Measurements from ENCODE around the gene FKBP1B.
"Not testable (repeated sequence)": the region's sequence is repeated elsewhere in the genome, so short reads cannot be mapped to it uniquely, and the experiment has no call there.

The FKBP1B gene

DNA sequence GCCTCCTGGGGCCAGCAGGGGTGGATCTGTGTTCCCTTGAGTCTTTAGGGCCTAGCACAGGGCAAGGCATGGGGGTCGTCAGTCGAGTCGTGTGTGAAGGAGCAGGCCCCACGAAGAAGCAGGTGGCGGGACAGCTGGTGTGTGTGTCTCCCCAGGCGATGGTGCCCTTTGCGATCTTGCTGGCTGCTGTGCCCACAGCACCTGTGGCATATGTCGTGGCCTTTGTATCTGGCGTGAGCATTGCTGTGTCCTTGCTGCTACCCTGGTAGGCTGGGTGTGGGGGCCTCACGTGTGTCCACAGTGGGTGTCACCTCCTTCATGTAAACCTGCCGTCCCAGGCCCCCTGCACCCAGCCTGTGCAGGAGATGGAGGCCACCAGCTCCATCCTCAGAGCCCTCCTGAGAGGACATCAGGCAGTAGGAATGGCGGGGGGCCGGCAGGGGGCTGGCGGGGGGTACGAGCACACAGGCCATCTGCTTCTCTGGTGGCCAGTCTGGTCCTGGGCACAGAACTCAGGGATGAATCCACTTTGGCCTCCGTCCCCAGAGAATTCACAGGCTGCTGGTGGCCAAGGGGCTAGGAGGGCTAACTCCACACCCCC, 26.5 kb upstream of the FKBP1B start:
- no peak for DNase-seq

DNA sequence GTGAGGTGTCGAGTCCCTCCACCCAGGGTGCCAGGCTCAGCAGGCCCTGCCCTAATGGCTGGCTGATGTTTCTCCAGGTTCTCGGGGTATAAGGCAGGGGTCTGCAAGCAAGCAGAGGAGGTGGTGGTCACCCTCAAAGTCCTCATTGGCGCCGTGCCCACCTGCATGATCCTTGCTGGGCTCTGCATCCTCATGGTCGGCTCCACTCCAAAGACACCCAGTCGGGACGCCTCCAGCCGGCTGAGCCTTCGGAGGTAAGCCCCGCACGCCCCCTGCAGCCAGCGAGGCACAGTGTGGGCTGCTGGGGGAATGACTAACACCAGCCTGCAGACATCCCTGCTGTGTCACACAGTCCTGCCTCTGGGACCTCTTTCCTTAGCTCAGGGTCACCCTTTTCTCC, 25.5 kb upstream of the FKBP1B start:
- no peak for DNase-seq

DNA sequence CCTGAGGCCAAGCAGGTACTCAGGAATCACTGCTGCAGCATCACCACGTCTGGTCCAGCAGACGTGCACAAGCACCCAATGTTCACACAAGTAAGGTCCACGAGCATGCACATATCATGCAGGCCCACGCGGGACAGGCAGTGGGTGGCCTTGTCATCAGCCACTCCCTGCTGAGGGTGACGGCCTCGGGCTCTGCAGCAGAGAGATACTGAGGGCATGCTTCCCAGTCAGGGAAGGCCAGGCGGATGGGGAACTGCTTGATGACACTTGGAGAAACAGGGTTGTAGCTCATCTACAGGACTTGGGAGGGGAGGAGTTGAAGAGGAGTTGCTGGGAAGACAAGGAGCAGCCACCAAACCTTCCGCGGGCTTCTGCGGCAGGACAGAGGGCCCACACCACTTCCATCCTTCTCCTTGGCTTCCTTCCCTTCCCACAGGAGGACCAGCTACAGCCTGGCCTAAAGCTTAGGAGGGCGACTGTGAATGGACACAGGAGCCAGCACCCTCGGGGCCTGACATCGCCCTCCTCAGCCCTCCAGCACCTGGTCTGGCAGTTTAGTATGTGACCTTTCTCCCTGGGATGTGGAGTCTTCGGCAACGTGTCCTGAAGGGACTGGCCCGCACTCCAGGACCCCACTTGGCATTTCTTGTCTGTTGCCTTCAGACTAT, 24.4 kb upstream of the FKBP1B start:
- no peak for DNase-seq

DNA sequence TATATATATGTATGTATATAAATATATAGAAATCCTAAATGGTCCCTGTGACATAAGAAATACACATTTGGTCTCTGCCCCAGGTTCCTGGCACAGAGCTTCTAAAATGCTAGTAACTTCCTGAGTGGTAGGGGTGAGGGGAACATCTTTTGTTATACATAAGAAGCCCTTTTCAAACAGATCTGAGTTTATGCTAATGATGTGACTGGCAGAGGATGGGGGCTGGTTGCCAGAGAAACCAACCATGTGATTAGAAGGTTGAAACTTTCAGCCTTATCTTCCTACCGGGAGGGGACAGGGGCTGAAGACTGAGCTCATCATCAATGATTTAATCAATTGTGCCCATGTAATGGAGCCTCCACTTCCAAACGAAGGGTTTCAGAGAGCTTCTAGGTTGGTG, 23.3 kb upstream of the FKBP1B start:
- no peak for DNase-seq

DNA sequence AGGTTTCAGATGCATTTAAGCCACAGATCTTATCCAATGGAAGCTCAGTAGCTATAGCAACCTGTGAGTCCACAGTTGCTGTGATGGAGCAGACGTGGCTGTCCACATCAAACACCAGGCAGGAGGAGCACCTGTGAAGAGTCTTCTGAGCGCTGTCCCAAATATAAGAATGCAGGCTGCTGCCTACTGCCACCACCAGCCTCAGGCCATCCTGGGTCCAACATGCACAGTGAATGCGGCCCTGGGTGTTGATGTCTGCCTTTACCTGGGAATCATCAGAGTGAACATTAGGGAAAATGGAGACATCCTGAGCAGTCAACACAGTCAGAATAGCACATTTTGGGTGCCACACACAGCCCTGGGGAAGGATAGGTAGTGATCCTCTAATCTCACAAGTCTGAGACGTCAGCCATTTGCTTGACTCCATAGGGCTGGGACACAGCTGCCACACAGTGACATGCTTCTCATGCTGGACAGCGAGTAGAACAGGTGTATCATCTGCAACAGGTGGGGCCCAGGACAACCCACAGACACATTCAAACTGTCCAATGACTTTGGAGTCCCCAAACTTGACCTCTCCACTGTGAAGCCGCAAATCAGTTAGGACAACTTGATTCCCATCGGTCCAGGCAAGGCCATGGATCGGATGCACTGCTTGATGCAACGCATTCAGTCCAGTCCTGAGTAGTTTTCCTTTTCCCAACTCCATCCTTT, 10.6 kb upstream of the FKBP1B start:
- no peak for DNase-seq

DNA sequence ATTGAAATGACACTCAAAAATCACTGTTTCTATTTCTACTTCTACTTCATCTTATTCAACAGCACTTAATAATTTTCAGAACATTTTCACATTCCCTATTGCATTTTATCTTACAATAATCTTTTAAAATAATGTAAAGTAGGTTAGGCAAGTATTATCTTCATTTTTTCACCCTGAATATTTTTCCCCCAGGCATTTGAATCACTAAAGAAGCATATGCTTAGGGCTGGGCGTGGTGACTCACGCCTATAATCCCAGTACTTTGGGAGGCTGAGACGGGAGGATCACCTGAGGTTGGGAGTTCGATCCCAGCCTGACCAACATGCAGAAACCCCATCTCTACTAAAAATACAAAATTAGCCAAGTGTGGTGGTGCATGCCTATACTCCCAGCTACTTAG, 9.0 kb upstream of the FKBP1B start:
- no peak for DNase-seq

DNA sequence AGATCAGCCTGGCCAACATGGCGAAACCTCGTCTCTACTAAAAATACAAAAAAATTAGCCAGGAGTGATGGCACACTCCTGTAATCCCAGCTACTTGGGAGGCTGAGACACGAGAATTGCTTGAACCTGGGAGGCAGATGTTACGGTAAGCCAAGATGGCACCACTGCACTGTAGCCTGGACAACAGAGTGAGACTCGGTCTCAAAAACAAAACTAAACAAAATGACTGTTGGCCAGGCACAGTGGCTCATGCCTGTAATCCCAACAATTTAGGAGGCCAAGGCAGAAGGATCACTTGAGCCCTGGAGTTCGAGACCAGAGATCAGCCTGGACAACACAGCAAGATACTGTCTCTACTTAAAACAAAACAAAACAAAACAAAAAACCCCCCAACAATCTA, 6.4 kb upstream of the FKBP1B start:
- DNase-seq: not testable (repeated sequence)

DNA sequence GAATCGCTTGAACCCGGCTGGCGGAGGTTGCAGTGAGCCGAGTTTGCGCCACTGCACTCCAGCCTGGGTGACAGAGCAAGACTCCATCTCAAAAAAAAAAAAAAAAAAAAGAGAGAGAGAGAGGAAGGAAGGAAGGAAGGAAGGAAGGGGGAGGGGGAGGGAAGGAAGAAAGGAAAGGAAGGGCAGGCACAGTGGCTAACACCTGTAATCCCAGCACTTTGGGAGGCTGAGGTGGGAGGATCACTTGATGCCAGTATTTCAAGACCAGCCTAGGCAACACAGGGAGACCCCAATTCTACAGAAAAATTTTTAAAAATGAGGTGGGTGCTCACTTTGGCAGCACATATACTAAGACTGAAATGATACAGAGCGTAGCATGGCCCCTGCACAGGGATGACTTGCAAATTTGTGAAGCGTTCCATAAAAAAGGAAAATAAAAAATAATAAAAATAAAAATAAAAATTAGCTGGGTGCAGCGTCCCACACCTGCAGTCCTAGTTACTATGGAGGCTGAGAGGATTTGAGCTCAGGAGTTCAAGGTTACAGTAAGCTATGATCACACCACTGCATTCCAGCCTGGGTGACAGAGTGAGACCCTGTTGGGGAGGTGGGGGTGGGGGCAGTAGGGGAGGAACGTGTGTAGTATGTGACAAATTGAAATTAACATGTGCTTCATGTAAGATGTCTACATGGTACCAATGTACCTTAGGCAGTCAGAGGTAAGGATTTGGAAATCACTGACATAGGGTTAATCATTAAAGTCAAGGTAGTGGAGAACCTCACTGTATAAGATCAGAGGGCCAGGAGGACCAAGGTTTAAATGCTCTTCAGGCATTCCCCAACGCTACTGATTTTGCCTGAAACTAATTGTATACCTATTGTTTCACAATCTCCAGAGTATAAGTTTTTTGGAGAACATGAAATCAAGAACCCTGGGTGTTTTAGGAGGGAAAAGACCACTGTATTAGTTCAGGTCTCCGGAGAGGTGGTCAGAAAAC, 3.7 kb upstream of the FKBP1B start:
- DNase-seq: no peak

DNA sequence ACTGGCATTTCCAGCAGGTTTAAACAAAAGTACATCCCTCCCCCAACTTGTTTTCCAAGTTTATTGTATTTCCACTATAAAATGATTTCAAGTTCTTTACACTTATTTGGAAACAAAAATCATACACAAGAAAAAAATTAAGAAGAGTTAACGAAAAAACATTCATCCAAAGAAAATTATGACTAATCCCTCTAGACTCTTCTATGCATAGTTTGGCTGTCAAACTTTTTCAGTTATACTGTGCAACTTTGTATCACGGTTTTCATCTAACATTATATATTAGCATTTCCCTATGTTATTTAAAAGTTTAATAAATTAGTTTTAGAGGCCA, 3.0 kb upstream of the FKBP1B start:
- no peak for DNase-seq

DNA sequence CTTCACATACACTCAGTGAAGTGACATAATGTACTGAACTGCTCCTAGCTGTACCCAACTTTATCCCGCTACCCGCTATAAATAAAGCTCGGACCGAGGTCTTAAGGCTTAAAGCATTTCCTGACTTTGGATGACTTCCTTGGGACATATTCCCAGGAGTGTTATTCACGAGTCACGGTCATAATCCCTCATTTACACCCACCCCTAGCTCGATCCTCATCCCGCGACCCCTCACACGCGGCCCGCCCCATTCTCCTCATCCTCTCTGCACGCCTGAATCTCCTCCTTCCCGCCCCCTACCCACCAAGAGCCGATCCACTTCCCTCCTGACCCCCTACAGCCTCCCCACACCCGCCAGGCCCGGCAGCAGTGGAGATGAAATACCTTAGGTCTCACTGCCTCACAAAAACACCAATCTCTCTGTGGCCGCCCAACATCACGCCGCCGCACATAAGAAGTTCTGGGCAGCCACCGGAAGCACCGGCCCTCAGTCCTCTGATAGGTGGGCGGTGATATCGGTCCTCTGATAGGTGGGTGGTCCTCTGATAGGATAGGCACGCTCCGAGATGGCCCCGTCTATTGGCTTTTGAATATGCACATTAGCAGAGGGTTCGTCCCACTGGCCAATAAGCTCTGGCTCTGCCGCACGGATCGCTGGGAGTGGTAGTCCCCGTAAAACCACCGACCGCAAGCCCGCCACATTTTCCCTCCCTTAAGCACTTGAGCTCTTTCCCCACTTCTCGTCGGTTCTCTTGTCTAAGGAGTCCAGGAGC, 2.4 kb upstream of the FKBP1B start, which contains the start of gene WDCP:
Gene WDCP (minus strand): TSS at position 462 of the 773 bp plus-strand sequence. CDS start 7,897 bp downstream, outside the sequence.
- peak; percentile 95 for DNase-seq

DNA sequence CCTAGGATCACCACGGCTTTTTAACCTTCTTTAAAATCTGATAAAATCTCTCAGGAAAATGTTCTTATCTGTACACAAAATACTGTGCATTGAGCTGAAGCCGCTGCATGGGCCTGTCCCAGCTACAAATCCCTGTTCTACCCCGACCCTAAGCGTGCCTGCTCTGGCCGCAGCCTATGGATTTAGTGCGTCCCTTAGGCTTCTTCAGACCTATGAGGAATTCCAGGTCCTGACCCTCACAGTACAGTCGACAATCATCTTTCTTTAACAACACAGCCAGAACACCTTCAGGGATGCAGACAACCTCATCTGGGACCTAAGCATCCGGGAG, 1.9 kb upstream of the FKBP1B start:
- DNase-seq: no peak

DNA sequence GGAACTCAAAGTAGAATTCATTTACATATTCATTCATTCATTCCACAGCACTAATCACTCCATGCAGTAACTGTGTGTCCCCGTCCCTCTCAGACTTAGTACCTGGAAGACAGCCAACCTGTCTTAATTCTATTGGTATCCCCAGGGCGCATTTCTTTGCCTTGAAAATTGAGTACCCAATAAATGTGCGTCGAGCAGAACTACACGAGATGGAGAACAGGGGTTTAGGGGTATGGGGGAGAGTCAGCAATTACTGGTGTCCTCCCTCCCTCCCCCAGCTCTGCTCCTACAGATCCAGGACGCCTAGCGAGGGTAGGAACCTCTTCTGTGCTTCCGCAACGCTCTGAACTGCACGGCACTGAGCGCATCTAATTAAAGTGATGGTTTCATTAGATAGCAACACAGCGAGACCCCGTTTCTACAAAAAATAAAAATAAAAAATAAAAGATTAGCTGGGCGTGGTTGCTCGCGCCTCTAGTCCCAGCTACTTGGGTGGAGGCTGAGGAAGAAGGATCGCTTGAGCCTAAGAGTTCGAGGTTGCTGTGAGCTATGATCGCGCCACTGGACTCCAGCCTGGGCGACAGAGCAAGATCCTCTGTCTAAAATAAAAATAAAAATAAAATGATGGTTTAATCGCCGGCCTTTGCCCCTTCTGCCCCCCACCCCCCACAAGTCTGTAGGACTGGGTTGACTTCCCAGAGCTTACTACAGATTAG, 614 bp upstream of the FKBP1B start:
- no peak for DNase-seq

DNA sequence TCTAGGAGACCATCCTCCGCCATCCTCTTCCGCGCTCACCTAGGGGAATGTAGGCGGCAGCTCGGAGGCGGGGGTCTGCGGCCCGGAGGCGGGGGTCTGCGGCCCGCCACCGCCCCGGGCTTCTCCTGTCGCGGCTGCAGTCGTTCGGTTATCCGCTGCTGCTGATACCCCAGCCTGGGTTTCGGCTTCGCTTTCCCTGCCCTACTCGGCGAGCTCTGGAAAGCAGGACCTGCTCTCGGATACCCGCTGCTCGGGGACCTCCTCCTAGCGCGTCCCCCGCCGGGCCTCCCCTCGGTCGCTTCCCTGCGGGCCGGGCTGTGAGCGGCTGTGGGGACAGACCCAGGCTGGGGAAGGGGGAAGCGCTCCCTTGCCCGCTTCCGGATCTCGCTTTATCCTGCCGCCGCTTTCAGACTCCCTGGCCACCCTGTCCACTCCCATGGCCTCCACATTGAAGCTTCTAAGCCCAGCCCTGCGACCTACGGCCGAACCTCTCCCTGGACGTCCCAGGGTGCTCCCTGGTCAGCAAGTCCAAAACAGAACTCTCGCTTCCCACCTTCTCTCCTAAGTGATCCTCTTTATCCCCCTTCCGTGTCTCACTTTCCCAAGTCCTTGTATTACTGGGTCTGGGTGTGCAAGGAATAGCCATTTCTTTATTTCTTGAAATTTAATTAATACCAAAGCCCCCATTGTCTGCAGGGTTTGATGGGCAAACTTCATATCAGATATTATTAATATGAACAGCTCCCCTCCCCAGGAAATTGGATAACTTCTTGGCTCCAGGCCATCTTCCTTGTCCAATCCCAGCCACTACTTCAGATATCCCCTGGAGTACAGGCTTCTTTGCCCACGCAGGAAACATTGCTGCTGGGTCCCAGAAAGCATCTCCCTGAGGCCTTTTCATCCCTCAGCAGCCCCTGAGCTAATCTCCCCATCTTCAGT, 769 bp downstream of the FKBP1B start:
- DNase-seq: peak; percentile 7

DNA sequence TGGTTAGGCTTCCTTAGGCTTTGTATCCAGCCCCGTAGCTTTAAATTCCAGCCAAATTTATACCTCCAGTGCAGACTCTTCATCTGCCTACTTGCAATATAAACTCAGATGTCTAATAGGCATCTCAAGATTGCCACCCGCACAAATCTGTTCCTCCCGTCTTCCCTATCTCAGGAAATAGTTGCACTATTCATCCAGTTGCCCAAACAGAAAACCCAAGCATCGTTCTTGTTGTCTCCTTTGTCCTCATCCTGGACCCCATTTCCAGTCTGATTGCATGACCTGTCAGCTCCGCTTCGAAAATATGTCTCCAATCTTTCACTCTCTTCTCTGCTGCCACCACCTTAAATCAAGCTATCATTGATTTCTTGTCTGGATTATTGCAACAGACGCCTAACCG, 2.3 kb downstream of the FKBP1B start:
- DNase-seq: no peak

DNA sequence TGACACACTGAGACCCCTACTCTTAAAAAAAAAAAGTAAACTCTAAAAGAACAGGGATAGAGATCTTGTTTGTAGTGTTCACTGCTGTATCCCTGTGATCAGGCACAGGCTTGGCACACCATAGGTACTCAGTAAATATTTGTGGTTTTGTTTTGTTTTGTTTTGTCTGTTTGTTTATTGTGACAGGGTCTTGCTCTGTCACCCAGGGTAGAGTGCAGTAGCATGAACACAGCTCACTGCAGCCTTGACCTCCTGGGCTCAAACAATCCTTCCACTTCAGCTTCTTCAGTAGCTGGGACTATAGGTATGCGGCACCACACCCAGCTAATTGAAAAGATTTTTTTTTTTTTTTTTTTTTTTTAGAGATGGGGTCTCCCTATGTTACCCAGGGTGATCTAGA, 3.4 kb downstream of the FKBP1B start:
- DNase-seq: no peak

DNA sequence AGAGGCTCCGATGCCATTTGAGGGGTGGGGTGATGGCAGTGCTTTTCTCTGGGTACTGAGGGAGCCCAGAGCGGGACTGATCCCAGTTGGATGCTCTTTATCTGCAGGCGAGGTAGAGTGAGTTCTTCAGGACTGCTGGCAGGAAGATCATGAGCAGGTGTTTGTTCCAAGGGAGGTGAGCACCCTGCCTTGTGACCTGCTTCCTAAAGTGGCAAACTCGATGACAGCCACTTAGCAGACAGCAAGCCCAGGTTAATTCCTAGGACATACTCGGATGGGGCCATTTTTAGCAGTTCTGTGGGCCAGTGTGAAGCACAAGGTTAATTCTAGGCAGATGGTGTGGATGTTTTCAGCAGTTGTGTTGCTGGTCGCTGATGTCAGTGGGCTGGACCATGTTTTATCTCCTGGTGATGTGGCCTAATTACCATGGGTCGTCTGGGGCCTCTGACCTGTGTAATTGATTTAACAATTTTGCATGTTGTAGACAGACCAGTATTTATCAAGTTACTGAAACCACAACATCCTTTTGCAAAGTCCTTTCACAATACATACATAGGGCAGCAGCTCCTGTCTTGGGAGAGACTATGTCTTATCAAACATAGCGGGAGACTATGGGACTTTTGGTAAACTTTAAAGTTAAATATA, 4.9 kb downstream of the FKBP1B start:
- no peak for DNase-seq

DNA sequence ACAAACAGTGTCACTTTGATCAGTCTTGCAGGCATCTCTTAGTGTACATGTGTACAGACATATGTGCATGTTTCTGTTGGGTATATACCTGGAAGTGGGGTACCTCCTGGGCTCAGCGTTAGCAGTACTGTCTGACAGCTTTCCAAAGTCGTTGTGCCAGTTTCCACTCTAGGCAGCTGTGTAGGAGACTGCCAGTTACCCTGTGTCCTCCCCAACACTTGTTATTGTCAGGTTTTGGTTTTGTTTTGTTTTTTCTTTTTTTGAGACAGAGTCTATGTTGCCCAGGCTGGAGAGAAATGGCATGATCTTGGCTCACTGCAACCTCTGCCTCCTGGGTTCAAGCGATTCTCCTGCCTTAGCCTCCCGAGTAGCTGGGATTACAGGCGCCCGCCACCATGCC, 6.2 kb downstream of the FKBP1B start:
- DNase-seq: no peak

DNA sequence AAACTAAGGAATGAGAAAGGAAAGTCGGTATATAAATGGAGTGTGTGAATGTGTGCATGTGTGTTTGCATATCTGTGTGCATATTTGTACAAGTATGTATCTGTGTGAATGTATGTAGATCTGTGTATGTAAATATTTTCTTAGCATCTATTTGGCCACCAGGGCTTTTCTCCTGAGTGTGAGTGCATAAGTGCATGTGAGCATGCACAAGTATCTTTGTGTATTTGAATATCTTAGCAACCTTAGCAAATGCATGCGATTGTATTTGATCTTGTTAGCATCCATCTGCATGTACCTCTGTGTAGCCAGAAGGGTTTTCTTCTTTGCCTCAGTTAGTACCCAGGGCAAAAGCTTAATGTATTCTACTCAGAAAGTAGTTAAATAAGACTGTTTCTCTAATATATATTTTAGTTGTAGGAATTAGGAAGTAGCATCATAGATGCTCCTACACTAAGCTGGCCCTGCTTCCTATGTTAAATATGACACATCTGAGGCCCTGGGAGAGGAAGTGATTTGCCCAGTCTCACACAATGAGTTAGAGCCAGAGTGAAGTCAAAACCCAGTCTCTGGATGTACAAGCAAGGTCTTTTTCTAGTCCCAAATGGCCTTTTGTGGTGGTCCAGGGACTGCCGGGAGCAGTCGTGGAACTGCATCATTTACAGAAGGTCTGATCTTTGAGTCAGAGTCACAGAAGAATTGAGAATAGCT, 9.2 kb downstream of the FKBP1B start:
- DNase-seq: no peak

DNA sequence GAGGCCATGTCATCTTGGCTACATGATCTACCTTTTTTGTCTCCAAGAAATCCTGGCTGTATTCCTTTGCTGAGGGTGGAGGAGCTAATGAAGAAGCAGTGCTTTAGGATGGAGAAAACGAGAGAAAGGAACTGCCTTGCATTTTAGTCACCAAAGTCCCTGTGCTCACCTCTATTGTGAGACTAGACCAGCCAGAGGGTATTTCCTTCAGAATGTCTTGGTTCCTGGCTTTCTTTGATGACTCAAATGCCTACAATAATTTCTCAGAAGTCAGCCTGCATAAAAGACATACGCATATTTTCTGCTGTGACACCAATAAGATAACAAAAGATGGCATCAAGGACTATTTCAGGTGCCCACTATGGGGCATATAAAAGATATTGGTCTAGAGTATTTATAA, 15.8 kb downstream of the FKBP1B start:
- no peak for DNase-seq

DNA sequence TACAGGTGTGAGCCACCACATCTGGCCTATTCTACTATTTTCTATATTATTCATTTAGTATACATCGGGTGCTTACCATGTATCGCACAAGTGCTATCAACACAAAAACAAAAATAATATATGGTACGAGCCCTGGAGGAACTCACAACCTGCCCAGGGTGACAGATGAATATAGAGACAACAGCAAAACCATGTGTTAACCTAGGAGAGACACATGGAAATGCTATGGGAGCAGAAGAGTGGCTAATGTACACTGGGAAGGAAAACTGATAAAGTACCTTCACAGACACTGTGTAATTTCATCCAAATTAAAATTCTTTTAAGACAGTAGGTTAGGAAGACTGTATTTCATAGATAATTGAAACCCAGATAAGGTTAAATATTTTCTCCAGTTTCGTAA, 22.7 kb downstream of the FKBP1B start:
- no peak for DNase-seq
